Endothelial cell of umbilical vein (primary cell): ENCODE measurements around the gene STRN. TPM values are rescaled to one million over a fixed set of nuclear protein-coding genes. Genes with fewer than 3 reads are reported as not detected.

Experiments
- BruUV-seq: library from RNA; stranded (reverse); fragments of 400-500 nt; replicated peaks from 2 replicates; lab custom pipeline; 2021; lab: Mats Ljungman, UMichigan
- CTCF ChIA-PET: fragments of 300-600, 350-600 bp; sonication (Branson Sonifier 250); formaldehyde crosslinking; loops from one replicate; lab custom pipeline; 2021; ENCODE audit warnings: antibody characterized with exemption, inconsistent platforms; lab: Charles Lee
- POLR2A ChIA-PET: fragments of 300-600, 350-600 bp; sonication (Branson Sonifier 250); formaldehyde crosslinking; loops from one replicate; lab custom pipeline; 2021; ENCODE audit warnings: antibody characterized with exemption, inconsistent platforms; lab: Charles Lee
- DNase-seq: peaks from one replicate; pipeline ENCODE4 v3.0.0-alpha.2; 2011; ENCODE audit warnings: low read depth, low spot score
- FAIRE-seq: peaks from 2 replicates; lab custom pipeline; 2011; peaks lifted over from hg19 to GRCh38; lab: Jason Lieb, UNC
- H2AFZ ChIP-seq: 2 replicates; pipeline ENCODE4 v1.6.0; 2012; ENCODE audit warnings: low read depth, low read length, control low read depth, inconsistent platforms
- H3K27ac ChIP-seq: 2 replicates; pipeline ENCODE4 v1.5.1; 2011; ENCODE audit warnings: low read depth, mild to moderate bottlenecking, control low read depth, low read length, moderate library complexity; ENCODE audit not compliant: insufficient read depth
- H3K27me3 ChIP-seq, 2 experiments: 2 replicates each; pipeline versions ENCODE4 v1.6.0 to v1.6.1; 2011; ENCODE audit warnings: low read length in 2 of 2, mixed read lengths in 1 of 2; ENCODE audit not compliant: control insufficient read depth in 2 of 2, insufficient read depth in 2 of 2
- H3K36me3 ChIP-seq, 2 experiments: 2 replicates in 1 of 2; 3 replicates in 1 of 2; pipeline ENCODE4 v1.5.1; 2011; ENCODE audit warnings: low read length in 2 of 2, mild to moderate bottlenecking in 1 of 2, moderate library complexity in 1 of 2; ENCODE audit not compliant: control insufficient read depth in 2 of 2, insufficient read depth in 2 of 2; ENCODE audit errors: extremely low read depth in 1 of 2
- H3K4me1 ChIP-seq: 3 replicates; pipeline ENCODE4 v1.5.1; 2011; ENCODE audit warnings: mild to moderate bottlenecking, low read length; ENCODE audit not compliant: control insufficient read depth, insufficient read depth; ENCODE audit errors: extremely low read depth
- H3K4me2 ChIP-seq: 2 replicates; pipeline ENCODE4 v1.6.1; 2011; ENCODE audit warnings: low read length, control low read depth, mixed read lengths; ENCODE audit not compliant: insufficient read depth
- H3K4me3 ChIP-seq, 3 experiments: fragments of 200-600 bp in 1 of 3; sonication (generic), shearing (Covaris generic) in 1 of 3; replicated peaks in 1 of 3; 2 replicates each; pipeline ENCODE4 v1.5.1; 2011 to 2016; ENCODE audit warnings: control low read depth in 3 of 3, low read length in 3 of 3, mild to moderate bottlenecking in 2 of 3, inconsistent platforms in 1 of 3, low read depth in 1 of 3, moderate library complexity in 1 of 3; ENCODE audit not compliant: insufficient read depth in 1 of 3
- H3K79me2 ChIP-seq: 2 replicates; pipeline ENCODE4 v1.6.0; 2012; ENCODE audit warnings: low read length, inconsistent platforms; ENCODE audit not compliant: control insufficient read depth, insufficient read depth
- H3K9ac ChIP-seq: replicated peaks from 2 replicates; pipeline ENCODE3; 2011; ENCODE audit warnings: low read length, control low read depth; ENCODE audit not compliant: insufficient read depth; ENCODE audit errors: extremely low read depth
- H3K9me1 ChIP-seq: replicated peaks from 3 replicates; pipeline ENCODE4 v1.6.0; 2011; ENCODE audit warnings: mild to moderate bottlenecking, low read length; ENCODE audit not compliant: control insufficient read depth, insufficient read depth; ENCODE audit errors: extremely low read depth
- H3K9me3 ChIP-seq: replicated peaks from 2 replicates; pipeline ENCODE4 v1.5.1; 2012; ENCODE audit warnings: low read length, inconsistent platforms; ENCODE audit not compliant: control insufficient read depth, insufficient read depth
- H4K20me1 ChIP-seq: replicated peaks from 2 replicates; pipeline ENCODE3; 2011; ENCODE audit warnings: mild to moderate bottlenecking, low read length; ENCODE audit not compliant: control insufficient read depth, insufficient read depth; ENCODE audit errors: extremely low read depth
- CTCF ChIP-seq, 2 donors: IDR thresholded peaks; 1 replicate in 1 of 2; 2 replicates in 1 of 2; pipeline ENCODE4 v1.5.1; 2011; ENCODE audit warnings: low read length in 2 of 2, mild to moderate bottlenecking in 2 of 2, moderate library complexity in 2 of 2, control low read depth in 1 of 2, inconsistent platforms in 1 of 2, low read depth in 1 of 2; ENCODE audit not compliant: insufficient read depth in 1 of 2; ENCODE audit errors: extremely low read depth in 1 of 2
- EZH2 ChIP-seq: IDR thresholded peaks from 2 replicates; pipeline ENCODE4 v1.6.1; 2012; ENCODE audit warnings: borderline replicate concordance, low read depth, mild to moderate bottlenecking, moderate library complexity, low read length, inconsistent platforms; ENCODE audit not compliant: severe bottlenecking
- FOS ChIP-seq: IDR thresholded peaks from 2 replicates; pipeline ENCODE4 v1.6.1; 2011; ENCODE audit warnings: mild to moderate bottlenecking, low read length, moderate library complexity, borderline replicate concordance; ENCODE audit not compliant: insufficient read depth
- GATA2 ChIP-seq: IDR thresholded peaks from 2 replicates; pipeline ENCODE4 v1.7.0; 2011; ENCODE audit warnings: low read depth, mild to moderate bottlenecking, moderate library complexity, mixed read lengths, low read length; ENCODE audit not compliant: insufficient read length, insufficient read depth
- JUN ChIP-seq: IDR thresholded peaks from 2 replicates; pipeline ENCODE4 v1.6.1; 2011; ENCODE audit warnings: borderline replicate concordance, low read depth; ENCODE audit not compliant: insufficient read length, insufficient read depth
- MYC ChIP-seq: IDR thresholded peaks from one replicate; pipeline ENCODE4 v1.6.1; 2011; ENCODE audit warnings: mild to moderate bottlenecking, low read depth, low read length
- POLR2A ChIP-seq: IDR thresholded peaks from 2 replicates; pipeline ENCODE4 v1.6.1; 2012; ENCODE audit warnings: low read depth, mild to moderate bottlenecking, control low read depth, low read length
- POLR2AphosphoS5 ChIP-seq: IDR thresholded peaks from 2 replicates; pipeline ENCODE4 v1.6.1; 2012; ENCODE audit warnings: low read depth, mild to moderate bottlenecking, control low read depth, low read length, moderate library complexity; ENCODE audit not compliant: insufficient read depth
- dilution Hi-C: fragments of 300-500 bp; cut with MboI; formaldehyde crosslinking; loops from one replicate; pipeline ENCODE4 v1.15.0; 2019; ENCODE audit warnings: low sequenced_read_pairs; ENCODE audit not compliant: extremely low pct_ligation_motif_present
- intact Hi-C: fragments of 100-400 bp; cut with micrococcal nuclease; formaldehyde crosslinking; loops from one replicate; pipeline ENCODE4 v1.10.0; 2022
- polyA plus RNA-seq, 4 experiments: library from polyadenylated mRNA; depleted of rRNA in 3 of 4; stranded (reverse) in 3 of 4; unstranded in 1 of 4; fragments of >200 nt; gene quantifications; 2 replicates each; pipeline versions ENCODE4 v1.2.1 to v1.2.3, GENCODE V29; 2011 to 2012; ENCODE audit warnings: missing spikeins in 1 of 4
- total RNA-seq: library from RNA; stranded (reverse); gene quantifications from 2 replicates; pipeline ENCODE4 v1.2.3, GENCODE V29; 2021
- TF ChIP-seq, protein P1 (sequence below): IDR thresholded peaks from 2 replicates; pipeline ENCODE4 v1.6.1; 2011; ENCODE audit not compliant: insufficient read depth, insufficient read length

The STRN gene
- total and polyA plus RNA-seq, 2 donors (not counting 3 experiments of a cell fraction or from before 2014, with no cell fraction given) = 6.7 to 33.4 TPM

GRCh38 chr2:36819095-36819711 is 147.1 kb downstream of the STRN start:
- no peak for DNase-seq
- no peaks in the 10 kb centered on the region for H3K9me3 ChIP-seq
- no peak overlapping the region for H3K4me2 ChIP-seq
- ChIA-PET CTCF (interaction anchor here (0.7 kb wide), 1 partner anchor 34 kb away, joined by 3 read pairs; no protein-coding TSS in a partner anchor), POLR2A (no interaction called here)
- H3K4me3 ChIP-seq = no peak overlapping the region
- H4K20me1 ChIP-seq = no peaks in the 10 kb centered on the region
- no peaks in the 10 kb centered on the region for H3K79me2 ChIP-seq
- peaks cover 3% of the 10 kb centered on the region for H3K4me1 ChIP-seq
- no TSS peak for BruUV-seq
- intact Hi-C loops (no loop called here), dilution Hi-C loops (no loop called here)
- no peaks in the 10 kb centered on the region for H3K36me3 ChIP-seq
- no peak for TF ChIP-seq JUN
- no peak for TF ChIP-seq GATA2
- no peak for TF ChIP-seq CTCF (IDR thresholded peaks at IDR 0.05; ENCODE audit: extremely low read depth in 1 of 2, insufficient read depth in 1 of 2, low read depth in 1 of 2, low read length in 2 of 2)
- no peak for TF ChIP-seq EZH2
- no peak for TF ChIP-seq POLR2A
- TF ChIP-seq, protein P1, sequence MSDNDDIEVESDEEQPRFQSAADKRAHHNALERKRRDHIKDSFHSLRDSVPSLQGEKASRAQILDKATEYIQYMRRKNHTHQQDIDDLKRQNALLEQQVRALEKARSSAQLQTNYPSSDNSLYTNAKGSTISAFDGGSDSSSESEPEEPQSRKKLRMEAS = no peak
- no peak for TF ChIP-seq POLR2AphosphoS5
- no peak for TF ChIP-seq MYC
- no peak for TF ChIP-seq FOS
- no peak overlapping the region for H2AFZ ChIP-seq
- FAIRE-seq = no peak
- H3K27me3 ChIP-seq = no peaks in the 10 kb centered on the region
- no peak overlapping the region for H3K9ac ChIP-seq
- H3K27ac ChIP-seq = no peak overlapping the region
- no peaks in the 10 kb centered on the region for H3K9me1 ChIP-seq
